HG03039 (cell line): Measurements from ENCODE around the gene GPRC6A.
"Not testable (repeated sequence)": the region's sequence is repeated elsewhere in the genome, so short reads cannot be mapped to it uniquely, and the experiment has no call there.

ENCODE experiments used
- ATAC-seq: cut with Tn5 transposase; IDR thresholded peaks from one replicate; pipeline ENCODE4 v1.9.1; 2021; ENCODE audit warnings: mild to moderate bottlenecking, moderate library complexity; ENCODE audit not compliant: unreplicated experiment

The GPRC6A gene, protein sequence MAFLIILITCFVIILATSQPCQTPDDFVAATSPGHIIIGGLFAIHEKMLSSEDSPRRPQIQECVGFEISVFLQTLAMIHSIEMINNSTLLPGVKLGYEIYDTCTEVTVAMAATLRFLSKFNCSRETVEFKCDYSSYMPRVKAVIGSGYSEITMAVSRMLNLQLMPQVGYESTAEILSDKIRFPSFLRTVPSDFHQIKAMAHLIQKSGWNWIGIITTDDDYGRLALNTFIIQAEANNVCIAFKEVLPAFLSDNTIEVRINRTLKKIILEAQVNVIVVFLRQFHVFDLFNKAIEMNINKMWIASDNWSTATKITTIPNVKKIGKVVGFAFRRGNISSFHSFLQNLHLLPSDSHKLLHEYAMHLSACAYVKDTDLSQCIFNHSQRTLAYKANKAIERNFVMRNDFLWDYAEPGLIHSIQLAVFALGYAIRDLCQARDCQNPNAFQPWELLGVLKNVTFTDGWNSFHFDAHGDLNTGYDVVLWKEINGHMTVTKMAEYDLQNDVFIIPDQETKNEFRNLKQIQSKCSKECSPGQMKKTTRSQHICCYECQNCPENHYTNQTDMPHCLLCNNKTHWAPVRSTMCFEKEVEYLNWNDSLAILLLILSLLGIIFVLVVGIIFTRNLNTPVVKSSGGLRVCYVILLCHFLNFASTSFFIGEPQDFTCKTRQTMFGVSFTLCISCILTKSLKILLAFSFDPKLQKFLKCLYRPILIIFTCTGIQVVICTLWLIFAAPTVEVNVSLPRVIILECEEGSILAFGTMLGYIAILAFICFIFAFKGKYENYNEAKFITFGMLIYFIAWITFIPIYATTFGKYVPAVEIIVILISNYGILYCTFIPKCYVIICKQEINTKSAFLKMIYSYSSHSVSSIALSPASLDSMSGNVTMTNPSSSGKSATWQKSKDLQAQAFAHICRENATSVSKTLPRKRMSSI

DNA sequence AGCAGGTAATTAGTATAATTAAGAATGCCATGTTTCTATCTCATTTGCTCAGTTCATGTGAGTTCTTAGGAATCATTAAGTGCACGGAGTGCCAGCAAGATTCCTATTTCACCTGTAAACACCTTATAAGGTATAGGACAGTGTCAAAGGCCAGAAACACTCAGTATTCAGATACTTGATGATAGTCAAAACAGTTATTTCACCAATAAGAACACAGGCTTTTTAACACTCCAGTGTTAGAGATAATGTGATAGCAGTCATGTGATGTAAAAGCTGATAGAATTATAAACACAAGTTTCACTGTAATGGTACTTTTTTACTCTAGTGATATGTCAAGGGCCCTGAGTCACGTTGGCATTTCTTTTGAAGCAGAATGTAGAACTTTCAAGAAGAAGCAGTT lies at the start of gene GPRC6A:
TSS of gene GPRC6A (minus strand) at position 101 of the 400 bp plus-strand sequence. CDS start at position 31, 70 bp downstream.
- no peak for ATAC-seq

- ATAC-seq = no peak
These were observed 48.9 kb upstream of the GPRC6A start for GRCh38 chr6:116877743-116878142.

DNA sequence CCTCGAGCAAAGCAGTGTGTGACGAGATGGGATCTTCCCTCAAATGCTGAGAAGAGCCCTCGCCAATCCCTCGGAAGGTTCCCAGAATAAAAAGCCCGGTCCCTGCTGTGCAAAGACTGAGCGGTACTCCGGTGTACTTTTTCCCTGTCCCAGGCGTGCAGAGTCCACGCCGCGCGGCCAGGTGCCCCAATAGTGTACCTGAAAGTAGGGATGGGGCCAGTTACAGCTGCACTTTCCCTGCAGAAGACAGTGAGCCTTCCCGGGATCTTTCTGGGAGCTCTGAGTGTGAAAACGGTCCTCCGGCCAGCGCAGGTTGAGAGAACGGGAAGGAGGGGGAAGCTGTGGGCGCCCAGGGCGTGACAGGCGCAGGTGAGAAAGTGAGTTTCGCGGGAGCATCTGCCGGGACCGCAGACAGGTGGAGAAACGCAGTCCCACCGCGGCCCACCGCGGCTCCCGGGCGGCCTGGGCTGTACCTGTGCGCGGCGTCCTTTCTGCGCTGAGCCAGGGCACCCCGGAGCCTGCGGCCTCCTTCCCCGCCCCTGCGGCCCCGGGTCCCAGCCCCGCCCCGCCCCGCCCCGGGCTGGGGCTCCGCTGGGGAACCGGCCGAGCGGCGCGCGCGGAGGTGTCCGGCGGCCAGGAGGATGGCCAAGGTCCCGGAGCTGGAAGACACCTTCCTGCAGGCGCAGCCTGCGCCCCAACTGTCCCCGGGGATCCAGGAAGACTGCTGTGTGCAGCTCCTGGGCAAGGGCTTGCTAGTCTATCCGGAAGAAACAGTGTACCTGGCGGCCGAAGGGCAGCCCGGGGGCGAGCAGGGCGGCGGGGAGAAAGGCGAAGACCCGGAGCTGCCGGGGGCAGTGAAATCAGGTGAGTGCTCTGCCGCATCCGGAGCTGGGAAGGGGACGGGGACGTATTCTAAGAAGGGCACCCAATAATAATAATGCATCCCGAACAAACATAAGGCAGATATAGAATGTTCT lies 48.0 kb upstream of the GPRC6A start, which contains the start of gene RFX6:
TSS of gene RFX6 (plus strand) at position 608 of the 977 bp plus-strand sequence. CDS start at position 642, 34 bp downstream.
- no peak for ATAC-seq

DNA sequence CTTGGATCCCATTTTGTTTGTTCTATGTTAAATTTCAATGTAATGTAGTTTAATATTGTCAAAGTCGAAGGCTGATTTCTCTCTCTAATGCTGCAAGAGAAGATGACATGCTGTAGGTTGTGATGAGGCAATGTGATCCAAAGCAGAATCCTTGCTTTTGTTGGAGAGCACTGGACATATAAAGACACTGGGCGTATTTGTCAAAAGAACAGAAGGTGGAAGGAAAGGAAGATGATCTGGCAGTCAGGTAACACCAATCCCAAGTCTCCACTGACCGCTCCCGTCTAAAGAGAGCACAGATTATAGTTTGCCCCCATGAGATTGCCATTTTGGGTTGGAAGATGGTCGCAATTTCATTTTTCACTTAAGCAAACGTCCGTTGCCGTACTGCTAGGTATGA lies 47.2 kb upstream of the GPRC6A start:
- ATAC-seq = no peak

- ATAC-seq = no peak
These were observed 43.9 kb upstream of the GPRC6A start for GRCh38 chr6:116872771-116873170.

DNA sequence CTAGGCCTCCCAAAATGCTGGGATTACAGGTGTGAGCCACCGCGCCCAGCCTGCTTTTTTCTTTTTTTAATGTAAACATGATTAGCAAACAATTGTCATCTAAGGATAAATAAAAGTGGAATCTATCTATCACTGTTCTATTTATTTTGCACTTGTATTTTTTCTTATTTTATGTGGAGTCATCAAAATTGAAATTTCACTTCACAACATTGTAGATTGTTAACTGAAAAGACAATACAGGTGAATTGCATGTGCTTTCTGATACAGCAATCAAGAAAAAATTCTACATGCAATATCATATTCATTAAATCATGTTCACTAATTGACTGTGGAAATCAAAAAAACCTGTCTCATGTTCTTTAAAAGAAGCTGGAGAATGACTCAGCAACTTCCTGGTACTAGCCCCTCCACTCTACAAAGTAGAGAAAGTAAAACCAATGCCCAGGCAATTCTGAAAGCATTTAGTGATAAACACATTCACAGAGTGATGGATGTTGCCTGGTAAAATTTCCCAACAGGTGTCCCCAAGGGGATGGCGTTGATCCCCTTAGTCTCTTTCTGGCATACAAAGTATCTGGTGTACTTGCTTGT lies 37.5 kb upstream of the GPRC6A start:
- no peak for ATAC-seq

DNA sequence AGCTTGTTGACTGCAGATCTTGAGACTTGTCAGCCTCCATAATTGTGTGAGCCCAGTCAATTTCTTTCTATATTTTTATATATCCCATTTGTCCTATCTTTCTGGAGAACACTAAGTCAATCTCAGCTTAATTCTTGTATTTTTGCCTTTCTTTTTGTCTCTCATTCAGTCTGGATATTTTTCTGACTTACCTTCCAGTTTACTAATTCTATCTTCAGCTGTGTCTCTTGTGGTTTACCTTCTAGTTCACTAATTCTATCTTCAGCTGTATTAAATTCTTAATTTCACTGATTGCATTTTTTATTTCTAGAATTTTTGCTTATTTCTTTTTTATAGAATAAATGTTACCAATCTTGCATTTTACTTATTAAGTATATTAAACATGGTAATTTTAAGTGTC lies 30.4 kb upstream of the GPRC6A start:
- no peak for ATAC-seq

DNA sequence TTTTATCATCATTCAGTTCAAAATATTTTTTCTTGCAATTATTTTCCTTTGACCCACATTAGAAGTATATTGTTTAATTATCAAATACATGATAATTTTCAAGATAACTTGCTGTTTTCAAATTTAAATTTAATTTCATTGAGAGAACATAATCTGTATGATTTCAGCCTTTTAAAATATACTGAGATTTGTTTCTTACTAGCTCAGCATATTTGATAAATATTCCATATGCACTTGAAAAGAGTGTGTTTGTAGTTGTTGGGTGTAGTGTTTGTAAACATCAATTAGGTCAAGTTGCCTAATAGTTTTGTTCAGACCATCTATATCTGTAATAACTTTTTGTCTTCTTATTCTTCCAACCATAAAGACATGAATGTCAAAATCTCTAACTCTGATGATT lies 29.2 kb upstream of the GPRC6A start:
- ATAC-seq = no peak

DNA sequence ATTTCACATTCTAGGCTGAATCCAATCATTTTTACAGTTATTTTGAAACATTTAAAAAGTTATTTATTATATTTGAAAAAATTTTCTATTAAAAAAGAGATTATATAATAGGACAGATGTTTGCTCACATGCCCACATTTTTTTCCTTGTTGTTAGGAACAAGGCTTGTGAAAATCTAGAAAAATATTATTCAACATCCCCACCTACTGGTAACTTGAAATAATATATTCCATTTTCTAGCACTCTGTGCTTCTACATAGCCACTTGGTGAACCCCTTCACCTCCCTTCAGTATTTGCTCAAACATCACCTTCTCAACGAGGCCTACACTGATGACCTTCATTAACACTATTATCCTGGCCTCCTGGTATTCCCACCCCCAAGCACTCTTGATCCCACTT lies 18.3 kb upstream of the GPRC6A start:
- no peak for ATAC-seq

- no peak for ATAC-seq
These were observed 13.6 kb upstream of the GPRC6A start for GRCh38 chr6:116842459-116842858.

GRCh38 chr6:116840091-116840490 lies 11.2 kb upstream of the GPRC6A start:
- ATAC-seq = no peak

DNA sequence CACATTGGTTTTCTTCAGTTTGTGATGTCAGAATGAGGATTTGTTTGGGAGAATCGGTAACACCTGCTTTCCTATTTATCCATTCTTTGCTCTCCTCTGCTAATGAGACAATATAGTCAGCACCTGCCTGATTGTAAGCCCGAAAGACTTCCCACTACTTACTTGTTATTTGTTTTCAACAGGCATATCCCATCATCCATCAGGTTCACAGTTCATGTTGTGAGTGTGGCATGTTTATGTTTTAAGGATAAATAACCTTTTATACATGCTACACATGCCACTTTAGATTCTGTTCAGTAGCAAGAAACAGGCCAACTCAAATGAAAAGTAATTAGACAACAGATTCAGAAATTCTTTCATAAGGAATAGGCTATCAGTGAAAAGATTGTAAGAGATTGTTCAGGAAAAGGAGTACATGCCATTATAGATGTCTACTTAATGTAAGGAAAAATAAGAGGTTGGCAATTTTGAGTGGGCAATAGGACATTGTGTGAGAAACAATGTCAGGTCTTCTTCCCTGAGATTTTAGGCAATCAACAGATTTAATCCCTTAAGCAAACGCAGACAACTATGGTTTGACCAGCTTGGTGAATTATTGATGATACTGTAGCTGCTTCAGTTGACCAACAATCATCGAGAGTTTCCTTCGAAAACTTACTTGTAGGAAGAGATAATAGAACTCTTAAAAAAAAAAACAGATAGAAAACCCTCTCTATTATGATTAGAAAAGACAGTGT lies 7.9 kb upstream of the GPRC6A start:
- no peak for ATAC-seq

DNA sequence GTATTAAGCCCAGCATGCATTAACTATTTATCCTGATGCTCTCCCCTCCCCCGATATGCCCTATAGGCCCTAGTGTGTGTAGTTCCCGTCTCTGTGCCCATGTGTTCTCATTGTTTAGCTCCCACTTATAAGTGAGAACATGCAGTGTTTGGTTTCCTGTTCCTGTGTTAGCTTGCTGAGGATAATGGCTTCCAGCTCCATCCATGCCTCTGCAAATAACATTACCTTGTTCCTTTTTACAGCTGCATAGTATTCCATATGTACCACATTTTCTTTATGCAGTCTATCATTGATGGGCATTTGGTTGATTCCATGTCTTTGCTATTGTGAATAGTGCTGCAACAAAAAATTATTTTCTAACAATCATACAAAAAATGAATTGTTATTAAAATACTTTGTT lies 5.6 kb upstream of the GPRC6A start:
- ATAC-seq = not testable (repeated sequence)

- ATAC-seq = no peak
These were observed 1.2 kb downstream of the GPRC6A start for GRCh38 chr6:116827561-116828240.

GRCh38 chr6:116816336-116816735 lies 12.5 kb downstream of the GPRC6A start:
- ATAC-seq = not testable (repeated sequence)

DNA sequence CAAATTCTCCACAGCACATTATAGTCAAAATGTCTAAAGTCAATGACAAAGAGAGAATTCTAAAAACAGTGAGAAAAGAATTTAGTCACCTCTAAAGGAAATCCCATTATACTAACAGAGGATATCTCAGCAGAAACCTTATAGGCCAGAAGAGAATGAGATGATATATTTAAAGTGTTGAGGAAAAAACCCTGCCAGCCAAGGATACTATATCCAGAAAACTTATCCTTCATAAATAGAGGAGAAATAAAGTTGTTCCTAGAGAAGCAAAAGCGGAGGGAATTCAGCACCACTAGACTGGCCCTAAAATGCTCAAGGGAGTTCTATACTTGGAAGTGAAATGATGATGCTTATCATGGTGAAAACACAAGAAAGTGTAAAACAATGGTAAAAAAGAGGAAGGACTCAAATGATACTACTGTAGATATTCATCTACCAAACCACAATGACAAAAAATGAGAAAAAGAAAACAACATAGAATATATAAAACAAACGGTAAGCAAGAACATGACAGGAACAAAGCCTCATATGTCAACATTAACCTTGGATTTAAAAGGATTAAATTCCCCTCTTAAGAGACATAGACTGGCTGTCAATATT lies 16.7 kb downstream of the GPRC6A start:
- no peak for ATAC-seq

GRCh38 chr6:116801971-116802370 lies 26.9 kb downstream of the GPRC6A start:
- ATAC-seq = no peak

DNA sequence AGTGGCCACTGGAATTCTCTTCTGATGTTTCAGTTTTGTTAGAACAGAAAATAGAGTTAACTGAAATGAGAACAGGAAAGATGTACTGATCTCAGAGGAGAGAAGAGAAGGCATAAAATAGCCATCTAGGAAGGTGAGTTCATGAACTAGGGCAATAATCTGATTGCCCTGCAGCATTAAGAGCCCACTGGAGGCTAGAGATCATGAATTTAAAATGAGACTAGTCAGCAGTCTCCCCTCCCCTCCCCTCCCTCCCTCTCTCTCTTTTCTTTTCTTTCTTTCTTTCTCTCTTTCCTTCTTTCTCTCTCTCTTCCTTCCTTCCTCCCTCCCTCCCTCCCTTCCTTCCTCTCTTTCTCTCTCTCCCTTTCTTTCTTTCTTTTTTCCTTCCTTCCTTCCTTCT lies 28.9 kb downstream of the GPRC6A start:
- no peak for ATAC-seq
